HepG2 (cell line): ENCODE data around the gene PRR14. TPM values are rescaled to one million over a fixed set of nuclear protein-coding genes. Genes with fewer than 3 reads are reported as not detected.

Experiments
- BATF2 ChIP-seq: sonication (generic); formaldehyde crosslinking; IDR thresholded peaks from 2 replicates; pipeline ENCODE4 v1.8.0; 2022; ENCODE audit warnings: mild to moderate bottlenecking, missing genetic modification reagents, moderate library complexity
- CTCF ChIP-seq: sonication (generic); formaldehyde crosslinking; IDR thresholded peaks from 2 replicates; pipeline ENCODE4 v1.5.0; 2020; ENCODE audit warnings: mild to moderate bottlenecking, missing genetic modification reagents, moderate library complexity
- E2F5 ChIP-seq: sonication (generic); formaldehyde crosslinking; conservative IDR thresholded peaks from 2 replicates; pipeline ENCODE4 v1.4.0; 2020; ENCODE audit warnings: missing genetic modification reagents
- HMGXB4 ChIP-seq, 2 experiments: sonication (generic) in 1 of 2; formaldehyde crosslinking in 1 of 2; IDR thresholded peaks; 2 replicates each; pipeline versions ENCODE4 v1.4.0 to v1.6.1; 2018 to 2020; ENCODE audit warnings: missing genetic modification reagents in 2 of 2, borderline replicate concordance in 1 of 2, low read depth in 1 of 2, mild to moderate bottlenecking in 1 of 2, missing biosample characterization in 1 of 2
- JARID2 ChIP-seq: sonication (generic); formaldehyde crosslinking; IDR thresholded peaks from 2 replicates; pipeline ENCODE4 v1.8.1; 2023; ENCODE audit warnings: missing genetic modification reagents, inconsistent platforms; ENCODE audit not compliant: insufficient replicate concordance
- JUN ChIP-seq: sonication (generic); formaldehyde crosslinking; IDR thresholded peaks from 2 replicates; pipeline ENCODE4 v1.4.0; 2020; ENCODE audit warnings: mild to moderate bottlenecking, missing genetic modification reagents
- MAFG ChIP-seq: sonication (generic); formaldehyde crosslinking; IDR thresholded peaks from 2 replicates; pipeline ENCODE4 v1.5.1; 2020; ENCODE audit warnings: mild to moderate bottlenecking, missing genetic modification reagents
- MZF1 ChIP-seq: sonication (generic); formaldehyde crosslinking; IDR thresholded peaks from 2 replicates; pipeline ENCODE4 v1.8.1; 2023; ENCODE audit warnings: mild to moderate bottlenecking, missing genetic modification reagents, borderline replicate concordance
- NKX3-1 ChIP-seq: sonication (generic); formaldehyde crosslinking; IDR thresholded peaks from 2 replicates; pipeline ENCODE4 v1.5.0; 2020; ENCODE audit warnings: missing genetic modification reagents
- NR1H2 ChIP-seq: sonication (generic); formaldehyde crosslinking; IDR thresholded peaks from 2 replicates; pipeline ENCODE4 v1.8.1; 2022; ENCODE audit warnings: low read depth, missing genetic modification reagents, borderline replicate concordance
- NR3C1 ChIP-seq: sonication (generic); formaldehyde crosslinking; IDR thresholded peaks from 2 replicates; pipeline ENCODE4 v1.4.0; 2020; ENCODE audit warnings: missing genetic modification reagents
- RAD21 ChIP-seq: fragments of 450-650 bp; formaldehyde crosslinking; IDR thresholded peaks from 2 replicates; pipeline ENCODE4 v1.5.0; 2020; ENCODE audit warnings: mild to moderate bottlenecking
- REL ChIP-seq: sonication (generic); formaldehyde crosslinking; conservative IDR thresholded peaks from 2 replicates; pipeline ENCODE4 v1.8.0; 2022; ENCODE audit warnings: mild to moderate bottlenecking, missing genetic modification reagents, moderate library complexity
- ZIK1 ChIP-seq: sonication (generic); formaldehyde crosslinking; IDR thresholded peaks from 2 replicates; pipeline ENCODE4 v1.5.0; 2020; ENCODE audit warnings: mild to moderate bottlenecking, low read depth, missing genetic modification reagents, borderline replicate concordance
- ZNF138 ChIP-seq: sonication (generic); formaldehyde crosslinking; IDR thresholded peaks from 2 replicates; pipeline ENCODE4 v1.5.0; 2020; ENCODE audit warnings: mild to moderate bottlenecking, low read depth, missing genetic modification reagents
- ZNF253 ChIP-seq: sonication (generic); formaldehyde crosslinking; IDR thresholded peaks from 2 replicates; pipeline ENCODE4 v1.8.0; 2022; ENCODE audit warnings: mild to moderate bottlenecking, missing genetic modification reagents, borderline replicate concordance
- ZNF30 ChIP-seq: sonication (generic); formaldehyde crosslinking; IDR thresholded peaks from 2 replicates; pipeline ENCODE4 v1.5.0; 2020; ENCODE audit warnings: mild to moderate bottlenecking, missing genetic modification reagents
- polyA plus RNA-seq, 8 experiments: library from polyadenylated mRNA; depleted of rRNA in 3 of 8; stranded (reverse) in 7 of 8; unstranded in 1 of 8; fragments of >200 nt; fragmentation: Illumina TruSeq in 4 of 8; extraction: Trizol in 4 of 8; gene quantifications; 2 replicates each; pipeline versions ENCODE4 v1.2.1 to v1.2.3, GENCODE V29; 2011 to 2016; ENCODE audit warnings: low read depth in 4 of 8, missing spikeins in 1 of 8, mixed read lengths in 1 of 8; ENCODE audit not compliant: insufficient read depth in 1 of 8
- total RNA-seq, 5 experiments: library from RNA; depleted of rRNA; stranded (reverse); fragments of >200 nt; fragmentation: Illumina TruSeq; extraction: Trizol; gene quantifications; 2 replicates each; pipeline ENCODE4 v1.2.3, GENCODE V29; 2016; ENCODE audit warnings: low read depth in 1 of 5
- TF ChIP-seq, protein P1 (sequence below): sonication (generic); formaldehyde crosslinking; IDR thresholded peaks from 2 replicates; pipeline ENCODE4 v1.8.0; 2022; ENCODE audit warnings: mild to moderate bottlenecking, missing genetic modification reagents

Gene PRR14
- total and polyA plus RNA-seq, 2 of the 13 experiments (the other 11 are each of a cell fraction or from before 2014, with no cell fraction given) = 8.4 to 11.0 TPM

DNA sequence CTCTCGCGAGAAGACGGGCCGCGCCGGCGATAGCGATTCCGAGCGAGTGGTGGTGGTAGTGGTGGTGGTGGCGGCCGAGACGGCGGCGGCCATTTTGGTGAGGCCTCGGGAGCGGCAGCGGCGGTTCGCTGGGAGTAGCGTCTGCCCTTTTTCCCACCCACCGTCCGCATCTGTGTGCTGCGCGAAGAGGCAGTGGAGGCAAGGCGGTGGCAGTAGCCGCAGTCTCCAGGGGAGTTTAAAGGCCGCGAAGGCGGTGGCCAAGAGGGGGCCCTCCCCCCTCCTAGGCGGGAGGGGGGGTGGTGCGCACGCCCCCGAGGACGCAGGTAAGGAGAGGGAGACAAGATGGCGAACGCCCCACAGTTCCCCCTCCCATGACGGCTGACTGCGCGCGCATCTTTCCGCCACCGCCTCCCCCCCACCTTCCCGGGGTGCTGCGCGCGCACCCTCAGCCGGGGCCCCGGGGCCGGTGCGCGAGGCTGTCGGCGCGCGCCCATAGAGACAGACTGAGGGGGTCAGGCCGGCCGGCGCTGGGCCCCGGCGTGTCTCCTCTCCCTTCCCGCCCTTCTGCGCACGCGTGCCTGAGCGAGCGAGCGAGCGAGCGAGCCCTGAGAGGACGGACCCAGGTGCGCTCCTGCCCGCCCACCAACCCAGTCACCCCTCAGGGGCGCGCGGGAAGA is 47.5 kb downstream of the PRR14 start (continued):
- TF ChIP-seq CTCF = peak; percentile 48
- peak; percentile 93; the same call in 1 of the 2 replicates for TF ChIP-seq REL
- peak; percentile 74 for TF ChIP-seq RAD21 (CRISPR knock-in tag)
- TF ChIP-seq NR1H2 = peak; percentile 25; the same call in 1 of the 2 replicates
- peak; percentile 60 for TF ChIP-seq JARID2 (CRISPR knock-in tag)
- peak; percentile 87 for TF ChIP-seq ZNF253 (CRISPR knock-in tag)
- TF ChIP-seq, protein P1, sequence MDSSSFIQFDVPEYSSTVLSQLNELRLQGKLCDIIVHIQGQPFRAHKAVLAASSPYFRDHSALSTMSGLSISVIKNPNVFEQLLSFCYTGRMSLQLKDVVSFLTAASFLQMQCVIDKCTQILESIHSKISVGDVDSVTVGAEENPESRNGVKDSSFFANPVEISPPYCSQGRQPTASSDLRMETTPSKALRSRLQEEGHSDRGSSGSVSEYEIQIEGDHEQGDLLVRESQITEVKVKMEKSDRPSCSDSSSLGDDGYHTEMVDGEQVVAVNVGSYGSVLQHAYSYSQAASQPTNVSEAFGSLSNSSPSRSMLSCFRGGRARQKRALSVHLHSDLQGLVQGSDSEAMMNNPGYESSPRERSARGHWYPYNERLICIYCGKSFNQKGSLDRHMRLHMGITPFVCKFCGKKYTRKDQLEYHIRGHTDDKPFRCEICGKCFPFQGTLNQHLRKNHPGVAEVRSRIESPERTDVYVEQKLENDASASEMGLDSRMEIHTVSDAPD (CRISPR knock-in tag) = peak; percentile 69
- TF ChIP-seq HMGXB4 (CRISPR knock-in tag; IDR thresholded peaks at IDR 0.05; ENCODE audit: borderline replicate concordance in 1 of 2, low read depth in 1 of 2) = peak; percentile 94
- TF ChIP-seq E2F5 (CRISPR knock-in tag) = 0 out of 2 replicates have a peak, but pooled peaks have one; percentile 72
- 0 out of 2 replicates have a peak, but pooled peaks have one; percentile 77 for TF ChIP-seq JUN (CRISPR knock-in tag)
- TF ChIP-seq MAFG (CRISPR knock-in tag) = no peak
- peak; percentile 94; the same call in 1 of the 2 replicates for TF ChIP-seq ZNF138
- TF ChIP-seq ZNF30 (CRISPR knock-in tag) = no peak
- TF ChIP-seq MZF1 (CRISPR knock-in tag) = no peak
- TF ChIP-seq BATF2 = peak; percentile 96; the same call in 1 of the 2 replicates
- no peak for TF ChIP-seq NR3C1
- TF ChIP-seq ZIK1 (CRISPR knock-in tag) = no peak
- peak; percentile 71; the same call in 1 of the 2 replicates for TF ChIP-seq NKX3-1 (CRISPR knock-in tag)
